CD14-positive monocyte (primary cell): ENCODE results near the gene ZNF70. TPM values are rescaled to one million over a fixed set of nuclear protein-coding genes. Genes with fewer than 3 reads are reported as not detected.

Source experiments
- DNase-seq, 3 donors: peaks; one replicate each; pipeline ENCODE4 v3.0.0-alpha.2; 2011 to 2022
- H2AFZ ChIP-seq: 2 replicates; pipeline ENCODE4 v1.6.0; 2012; ENCODE audit warnings: mild to moderate bottlenecking, low read depth, low read length, inconsistent platforms; ENCODE audit not compliant: insufficient read depth, poor library complexity, severe bottlenecking
- H3K27ac ChIP-seq, 2 donors: 1 replicate in 1 of 2; 2 replicates in 1 of 2; pipeline ENCODE4 v1.5.1; 2012 to 2013; ENCODE audit warnings: low read length in 2 of 2, control low read depth in 1 of 2, inconsistent platforms in 1 of 2, low read depth in 1 of 2, mild to moderate bottlenecking in 1 of 2
- H3K27me3 ChIP-seq, 2 donors: one replicate each; pipeline versions ENCODE4 v1.6.0 to v1.6.1; 2011 to 2013; ENCODE audit warnings: low read length in 2 of 2; ENCODE audit not compliant: control insufficient read depth in 2 of 2, insufficient read depth in 2 of 2
- H3K36me3 ChIP-seq, 2 donors: replicated peaks in 1 of 2; 1 replicate in 1 of 2; 2 replicates in 1 of 2; pipeline versions ENCODE4 v1.5.1 to v1.6.1; 2012 to 2013; ENCODE audit warnings: low read length in 2 of 2, control low read depth in 1 of 2, inconsistent platforms in 1 of 2, mild to moderate bottlenecking in 1 of 2; ENCODE audit not compliant: insufficient read depth in 2 of 2, control insufficient read depth in 1 of 2
- H3K4me1 ChIP-seq, 2 donors: 1 replicate in 1 of 2; 2 replicates in 1 of 2; pipeline versions ENCODE4 v1.5.1 to v1.6.1; 2012 to 2013; ENCODE audit warnings: low read length in 2 of 2, control low read depth in 1 of 2, inconsistent platforms in 1 of 2, mild to moderate bottlenecking in 1 of 2, moderate library complexity in 1 of 2; ENCODE audit not compliant: insufficient read depth in 2 of 2, control insufficient read depth in 1 of 2
- H3K4me2 ChIP-seq: replicated peaks from 2 replicates; pipeline ENCODE3; 2012; ENCODE audit warnings: low read length, moderate library complexity, mild to moderate bottlenecking; ENCODE audit not compliant: poor library complexity, severe bottlenecking; ENCODE audit errors: extremely low read depth
- H3K4me3 ChIP-seq, 3 experiments: fragments of 200-600 bp in 1 of 3; sonication (generic) in 1 of 3; replicated peaks in 1 of 3; 1 replicate in 2 of 3; 2 replicates in 1 of 3; pipeline ENCODE4 v1.5.1; 2011 to 2013; ENCODE audit warnings: low read length in 3 of 3, mild to moderate bottlenecking in 3 of 3, control low read depth in 2 of 3, low read depth in 2 of 3, inconsistent platforms in 1 of 3, moderate library complexity in 1 of 3
- H3K79me2 ChIP-seq: 2 replicates; pipeline ENCODE4 v1.6.0; 2012; ENCODE audit warnings: mild to moderate bottlenecking, control low read depth, inconsistent platforms, low read length, moderate library complexity; ENCODE audit not compliant: insufficient read depth
- H3K9ac ChIP-seq: 2 replicates; pipeline ENCODE4 v1.6.0; 2017; ENCODE audit warnings: low read length, mild to moderate bottlenecking; ENCODE audit not compliant: insufficient read depth, poor library complexity, severe bottlenecking
- H3K9me3 ChIP-seq, 2 donors: replicated peaks in 1 of 2; 1 replicate in 1 of 2; 2 replicates in 1 of 2; pipeline versions ENCODE4 v1.5.1 to v1.6.1; 2012 to 2013; ENCODE audit warnings: low read length in 2 of 2, control low read depth in 1 of 2; ENCODE audit not compliant: control insufficient read depth in 1 of 2, insufficient read depth in 1 of 2
- H4K20me1 ChIP-seq: 2 replicates; pipeline ENCODE4 v1.6.0; 2012; ENCODE audit warnings: mild to moderate bottlenecking, low read length, control low read depth, moderate library complexity; ENCODE audit not compliant: insufficient read depth
- H3K27ac Mint-ChIP-seq, 7 donors: one replicate each; pipeline ENCODE4 v1.8.0; 2020; ENCODE audit warnings: mild to moderate bottlenecking in 7 of 7, mixed read lengths in 7 of 7, moderate library complexity in 6 of 7, inconsistent platforms in 2 of 7
- H3K27me3 Mint-ChIP-seq, 3 donors: one replicate each; pipeline ENCODE4 v1.8.0; 2021 to 2022; ENCODE audit warnings: low read depth in 3 of 3, mild to moderate bottlenecking in 3 of 3, mixed read lengths in 3 of 3, moderate library complexity in 3 of 3, inconsistent platforms in 1 of 3
- H3K36me3 Mint-ChIP-seq, 2 donors: one replicate each; pipeline ENCODE4 v1.8.0; 2020; ENCODE audit warnings: mixed read lengths in 2 of 2, inconsistent platforms in 1 of 2, mild to moderate bottlenecking in 1 of 2
- H3K4me1 Mint-ChIP-seq: one replicate; pipeline ENCODE4 v1.8.0; 2020; ENCODE audit warnings: mild to moderate bottlenecking, mixed read lengths
- H3K4me3 Mint-ChIP-seq, 2 donors: one replicate each; pipeline ENCODE4 v1.8.0; 2020; ENCODE audit warnings: mild to moderate bottlenecking in 2 of 2, mixed read lengths in 2 of 2, moderate library complexity in 1 of 2
- H3K9me3 Mint-ChIP-seq, 7 donors: one replicate each; pipeline ENCODE4 v1.8.0; 2020 to 2022; ENCODE audit warnings: mixed read lengths in 7 of 7, mild to moderate bottlenecking in 6 of 7, moderate library complexity in 6 of 7, inconsistent platforms in 2 of 7
- CTCF ChIP-seq: fragments of 200-600 bp; IDR thresholded peaks from one replicate; pipeline ENCODE4 v1.8.0; 2022; ENCODE audit warnings: antibody characterized with exemption, mild to moderate bottlenecking
- WGBS: methylation state at CpG from one replicate; pipeline ENCODE4 v1.1.5; 2013; ENCODE audit warnings: missing lambda C conversion rate; ENCODE audit not compliant: insufficient coverage; 5-methylcytosine and 5-hydroxymethylcytosine counted together
- intact Hi-C, 2 donors: fragments of 100-400 bp; cut with micrococcal nuclease; formaldehyde crosslinking; loops; one replicate each; pipeline versions ENCODE4 v1.15.0 to v1.15.1; 2023
- polyA plus RNA-seq, 3 donors: library from polyadenylated mRNA; depleted of rRNA in 1 of 3; unstranded in 2 of 3; stranded (reverse) in 1 of 3; fragments of 300-500 nt in 2 of 3; fragments of >200 nt in 1 of 3; fragmentation: Illumina TruSeq in 2 of 3; gene quantifications; 1 replicate in 2 of 3; 2 replicates in 1 of 3; pipeline ENCODE4 v1.2.3, GENCODE V29; 2012 to 2021

The ZNF70 gene
- polyA plus RNA-seq, 3 donors: 0.04 to 0.85 (median 0.09) TPM

- intact Hi-C loops: no loop called here
- no peaks in the 10 kb centered on the region for H3K27me3 Mint-ChIP-seq
- H3K4me1 Mint-ChIP-seq: peaks cover 15% of the 10 kb centered on the region
- peaks cover 35 to 62% of the 10 kb centered on the region in 2 donors for H3K36me3 ChIP-seq
- H3K27me3 ChIP-seq: no peaks in the 10 kb centered on the region
- peaks cover 35 to 57% of the 10 kb centered on the region in 2 donors for H3K36me3 Mint-ChIP-seq
- no peak for TF ChIP-seq CTCF
- no peak overlapping the region for H3K4me2 ChIP-seq
- no peaks in the 10 kb centered on the region for H3K9me3 Mint-ChIP-seq
- H3K27ac ChIP-seq: no peak overlapping the region
- no peak overlapping the region for H3K4me3 Mint-ChIP-seq
- 95% methylated on average over 7 of the region's 11 CpGs for WGBS
- H3K4me3 ChIP-seq: no peak overlapping the region
- H4K20me1 ChIP-seq: peaks cover 54% of the 10 kb centered on the region
- H3K4me1 ChIP-seq: peaks cover 14 to 19% of the 10 kb centered on the region in 2 donors
- DNase-seq: no peak
- no peaks in the 10 kb centered on the region for H3K9me3 ChIP-seq
- no peak overlapping the region for H3K27ac Mint-ChIP-seq
- H2AFZ ChIP-seq: no peak overlapping the region
- H3K9ac ChIP-seq: no peak overlapping the region
- H3K79me2 ChIP-seq: peaks cover 51% of the 10 kb centered on the region
Observed at GRCh38 chr22:23790819-23791737, 40.2 kb upstream of the ZNF70 start.

GRCh38 chr22:23789638-23790037 lies 38.7 kb upstream of the ZNF70 start:
- DNase-seq: no peak
- Histone ChIP-seq H3K4me3 (no peak overlapping the region), H3K4me1 (peaks cover 14 to 19% of the 10 kb centered on the region in 2 donors), H3K4me2 (no peak overlapping the region), H4K20me1 (peaks cover 54% of the 10 kb centered on the region), H3K36me3 (peaks cover 27 to 49% of the 10 kb centered on the region in 2 donors), H2AFZ (no peak overlapping the region), H3K79me2 (peaks cover 51% of the 10 kb centered on the region), H3K9ac (no peak overlapping the region), H3K9me3 (no peaks in the 10 kb centered on the region), H3K27ac (peak overlapping the region in 1 of 2 donors; percentile 48), H3K27me3 (no peaks in the 10 kb centered on the region)
- peaks cover 0 to under 1% (median 0%) of the 10 kb centered on the region in 3 donors for H3K27me3 Mint-ChIP-seq
- peak overlapping the region in 3 of 7 donors; percentile 13 to 65 (median 64) for H3K27ac Mint-ChIP-seq
- peaks cover 25 to 42% of the 10 kb centered on the region in 2 donors for H3K36me3 Mint-ChIP-seq
- TF ChIP-seq CTCF: no peak
- intact Hi-C loops: loop anchor here (5.0 kb wide), 2 partner anchors 123 to 223 kb away; partner anchors contain the start of gene CABIN1 (in 1 of the 2)
- peaks cover 15% of the 10 kb centered on the region for H3K4me1 Mint-ChIP-seq
- WGBS: 94% methylated on average over 2 of the region's 4 CpGs
- no peaks in the 10 kb centered on the region for H3K9me3 Mint-ChIP-seq
- H3K4me3 Mint-ChIP-seq: no peak overlapping the region
